ELF-1 (cell line): ENCODE measurements around the gene SORCS2.
A peak's percentile ranks its signal among the peaks of the same experiment; 100 is the strongest.

Experiments used
- DNase-seq: peaks from one replicate; pipeline ENCODE4 v3.0.0-alpha.2; 2016; ENCODE audit warnings: low read depth, low spot score

The SORCS2 gene

GRCh38 chr4:7391637-7392437 is 199.5 kb downstream of the SORCS2 start:
- DNase-seq: no peak

- peak; percentile 69 for DNase-seq
Measured at GRCh38 chr4:7392438-7393421, 200.4 kb downstream of the SORCS2 start.

- DNase-seq: no peak
Measured at GRCh38 chr4:7393601-7394575, 201.6 kb downstream of the SORCS2 start.

DNA sequence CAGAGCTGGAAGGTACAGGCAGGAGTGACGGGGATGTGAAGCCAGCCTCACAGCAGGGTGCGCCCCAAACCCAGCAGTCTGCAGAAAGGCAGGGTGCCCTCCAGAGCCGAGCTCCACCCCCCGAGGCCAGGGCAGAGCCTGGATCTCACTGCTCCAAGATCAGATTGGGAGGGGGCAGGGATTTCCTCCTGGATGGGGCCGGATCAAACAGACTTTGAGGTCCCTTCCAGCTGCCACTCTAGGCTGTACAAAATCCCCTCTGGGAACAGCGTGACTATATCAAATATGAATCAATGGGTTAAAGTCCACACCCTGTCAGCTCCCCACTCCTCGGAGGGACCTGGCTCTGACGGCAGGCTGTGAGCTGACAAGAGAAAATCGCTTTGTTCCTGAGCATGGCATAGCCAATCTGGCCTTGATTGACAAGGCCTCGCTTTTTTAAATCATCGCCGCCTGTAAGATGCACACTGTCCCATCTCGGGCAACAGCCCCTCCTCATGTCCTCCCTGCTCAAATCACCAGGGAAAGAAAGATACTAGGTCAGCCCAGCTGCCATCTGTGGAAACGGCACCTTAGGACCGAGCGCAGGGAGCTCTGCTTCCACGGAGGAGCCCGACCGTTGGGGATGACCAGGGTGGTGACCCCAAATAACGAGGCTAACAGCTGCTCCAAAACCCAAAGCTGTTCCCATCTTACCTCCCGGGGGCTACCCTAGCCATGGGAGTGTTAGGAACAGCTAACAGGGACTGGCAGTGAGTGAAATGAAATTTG is 202.5 kb downstream of the SORCS2 start:
- no peak for DNase-seq

DNA sequence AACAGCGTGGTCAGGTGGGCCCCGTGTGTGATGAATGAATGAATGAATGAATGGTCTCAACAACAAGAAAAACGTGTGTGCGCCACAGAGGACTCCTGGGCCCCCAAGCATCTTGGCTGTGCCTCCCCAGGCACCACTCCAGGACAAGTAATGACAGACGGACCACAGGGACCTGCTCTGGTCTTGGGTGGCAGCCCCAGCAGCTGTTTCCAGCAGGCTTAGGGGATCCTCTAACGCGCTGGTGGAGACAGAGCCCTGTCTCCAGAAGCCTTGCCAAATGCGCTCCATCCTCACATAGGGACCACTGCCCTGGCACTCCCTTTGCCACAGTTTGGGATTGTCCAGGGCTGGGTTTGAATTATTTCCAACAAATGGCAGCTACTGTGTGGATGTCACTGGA is 203.3 kb downstream of the SORCS2 start:
- no peak for DNase-seq

- DNase-seq: no peak
Measured at GRCh38 chr4:7396186-7396910, 204.0 kb downstream of the SORCS2 start.

- peak; percentile 32 for DNase-seq
Measured at GRCh38 chr4:7397206-7398103, 205.1 kb downstream of the SORCS2 start.

DNA sequence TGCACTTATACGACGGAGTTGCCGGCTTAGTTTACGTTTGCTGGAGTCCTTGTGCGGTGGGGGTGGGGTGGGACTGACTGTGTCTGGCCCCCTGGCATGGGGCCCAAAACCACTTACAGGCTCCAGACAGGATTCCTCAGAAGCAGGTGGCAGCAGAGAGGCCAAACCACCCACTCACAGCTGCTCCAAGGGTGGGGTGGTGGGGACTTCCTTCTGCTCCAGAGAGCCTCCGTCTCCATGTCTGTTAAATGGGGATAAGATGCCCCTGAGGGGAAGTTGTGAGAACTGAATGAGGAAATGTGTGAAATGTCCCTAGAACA is 205.7 kb downstream of the SORCS2 start:
- no peak for DNase-seq

DNA sequence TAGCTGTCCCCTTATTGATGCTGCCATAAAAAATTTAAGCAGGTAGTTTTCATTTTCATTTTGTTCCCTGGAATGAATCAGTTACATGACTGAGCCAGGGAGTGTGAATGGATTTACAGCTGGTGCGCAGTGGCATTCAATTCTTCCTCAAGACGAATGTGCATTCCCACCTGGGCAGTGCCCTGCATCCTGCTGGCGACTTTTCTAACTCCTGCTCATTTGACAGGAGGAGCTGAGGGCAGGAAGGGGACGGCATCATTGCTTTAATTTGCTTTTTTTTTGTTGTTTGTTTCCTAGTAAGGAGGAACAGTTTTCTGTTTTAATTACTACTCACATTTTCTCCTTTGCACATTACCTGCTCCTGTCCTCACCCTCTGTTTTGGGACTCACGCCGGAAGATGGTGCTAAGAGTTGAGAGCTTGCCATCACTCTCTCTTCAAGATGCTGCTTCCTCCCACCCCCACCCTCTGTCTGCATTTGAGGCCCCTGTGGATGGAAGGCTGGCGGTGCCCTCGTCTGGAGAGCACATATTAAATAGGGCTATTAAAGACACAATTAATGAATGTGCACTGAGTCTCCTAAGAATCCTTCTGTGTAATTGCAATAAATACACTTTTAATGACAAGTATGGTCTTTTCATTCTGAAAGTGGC is 206.6 kb downstream of the SORCS2 start:
- DNase-seq: no peak

DNA sequence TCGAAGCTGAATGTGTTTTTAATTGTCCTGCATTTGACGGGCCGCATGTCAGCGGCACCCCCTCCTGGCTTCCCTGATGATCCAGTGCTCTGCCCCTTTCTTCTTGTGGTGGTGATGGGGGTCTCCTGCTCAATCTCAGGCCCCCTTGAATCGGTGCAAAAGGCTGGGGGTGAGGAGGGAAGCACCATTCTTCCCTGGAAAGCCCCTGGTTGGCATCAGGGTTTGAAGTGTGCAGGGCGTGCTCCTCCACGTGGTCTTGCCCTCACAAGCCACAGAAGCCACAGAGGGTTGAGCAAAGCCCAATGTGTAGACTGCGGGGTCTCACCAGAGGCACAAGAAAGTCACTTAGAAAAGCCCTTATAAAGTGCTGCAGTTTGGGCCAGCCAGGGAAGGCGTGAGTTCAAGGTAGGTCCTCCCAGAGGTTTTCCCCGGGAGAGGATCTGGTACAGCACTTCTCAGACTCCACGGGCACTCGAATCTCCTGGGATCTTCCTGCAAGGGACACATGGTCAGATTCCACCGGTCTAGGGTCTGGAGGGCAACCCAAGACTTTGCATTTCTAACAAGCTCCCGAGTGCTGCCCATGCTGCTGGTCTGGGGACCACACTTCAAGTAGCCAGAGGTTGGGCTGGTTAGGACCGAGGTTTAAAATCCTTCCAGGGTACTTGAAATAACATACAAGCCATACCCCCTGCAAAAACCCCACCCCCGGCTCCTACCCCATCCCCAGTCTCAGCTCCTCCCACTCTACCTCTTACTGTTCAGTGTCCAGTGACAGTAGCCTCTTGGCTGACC is 207.3 kb downstream of the SORCS2 start:
- DNase-seq: no peak

- DNase-seq: no peak
Measured at GRCh38 chr4:7400671-7401298, 208.4 kb downstream of the SORCS2 start.

GRCh38 chr4:7402526-7402925 is 210.2 kb downstream of the SORCS2 start:
- no peak for DNase-seq

- DNase-seq: no peak
Measured at GRCh38 chr4:7403001-7403400, 210.7 kb downstream of the SORCS2 start.

GRCh38 chr4:7408166-7408565 is 215.8 kb downstream of the SORCS2 start:
- no peak for DNase-seq

DNA sequence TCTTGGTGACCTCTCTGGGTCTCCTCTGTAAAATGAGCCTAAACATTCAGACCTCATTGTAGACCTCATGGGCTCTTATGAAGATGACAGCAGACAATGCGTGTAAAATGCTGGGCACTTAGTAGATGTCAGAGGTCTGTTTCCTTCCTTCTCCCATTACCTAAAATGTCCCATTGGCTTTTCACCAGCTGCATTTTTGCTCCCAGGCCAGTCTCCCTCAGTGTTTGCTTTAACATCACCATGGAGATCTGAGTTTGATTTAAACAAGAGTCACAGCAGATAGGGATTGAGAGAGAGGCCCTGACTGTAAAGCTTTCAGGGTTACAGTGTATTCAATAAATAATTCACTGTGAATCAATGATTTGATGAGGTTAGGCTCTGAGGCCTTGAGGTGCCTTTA is 218.1 kb downstream of the SORCS2 start:
- DNase-seq: no peak

- no peak for DNase-seq
Measured at GRCh38 chr4:7411491-7411890, 219.2 kb downstream of the SORCS2 start.

- DNase-seq: no peak
Measured at GRCh38 chr4:7411896-7412553, 219.7 kb downstream of the SORCS2 start.
